K562 (cell line): ENCODE data around the gene ANAPC5. TPM values are rescaled to one million over a fixed set of nuclear protein-coding genes. Genes with fewer than 3 reads are reported as not detected.
A peak's percentile ranks its signal among the peaks of the same experiment; 100 is the strongest.

Experiments
- ATF3 ChIP-seq, 2 experiments: fragments of 450-650 bp in 1 of 2; sonication (generic) in 1 of 2; formaldehyde crosslinking in 1 of 2; IDR thresholded peaks in 1 of 2; conservative IDR thresholded peaks in 1 of 2; 2 replicates each; pipeline versions ENCODE4 v1.6.1 to v1.8.1; 2016 to 2023; ENCODE audit warnings: mild to moderate bottlenecking in 2 of 2, moderate library complexity in 2 of 2, inconsistent platforms in 1 of 2, missing genetic modification reagents in 1 of 2
- BRD4 ChIP-seq: fragments of 200-600 bp; sonication (generic); IDR thresholded peaks from 2 replicates; pipeline ENCODE4 v1.6.1; 2017; ENCODE audit warnings: inconsistent platforms
- CTCF ChIP-seq, 3 experiments: IDR thresholded peaks in 2 of 3; conservative IDR thresholded peaks in 1 of 3; 2 replicates each; pipeline ENCODE4 v1.5.1; 2011 to 2012; ENCODE audit warnings: low read length in 3 of 3, mild to moderate bottlenecking in 3 of 3, control low read depth in 2 of 3, improper control_type of control experiment in 1 of 3, inconsistent platforms in 1 of 3, low read depth in 1 of 3, mixed read lengths in 1 of 3, moderate library complexity in 1 of 3; ENCODE audit not compliant: insufficient read depth in 2 of 3
- FOXA3 ChIP-seq, 2 experiments: fragments of 450-650 bp in 1 of 2; sonication (generic) in 1 of 2; formaldehyde crosslinking; IDR thresholded peaks in 1 of 2; conservative IDR thresholded peaks in 1 of 2; 2 replicates each; pipeline versions ENCODE4 v1.4.0 to v1.8.0; 2020 to 2022; ENCODE audit warnings: mild to moderate bottlenecking in 2 of 2, missing genetic modification reagents in 1 of 2
- HDAC8 ChIP-seq: fragments of 450-650 bp; IDR thresholded peaks from 2 replicates; pipeline ENCODE4 v1.6.1; 2016; ENCODE audit warnings: mild to moderate bottlenecking, missing genetic modification characterization, moderate library complexity, missing compliant biosample characterization
- MXI1 ChIP-seq: IDR thresholded peaks from 2 replicates; pipeline ENCODE4 v1.6.1; 2011; ENCODE audit warnings: low read depth, mild to moderate bottlenecking, improper control_type of control experiment, low read length
- MYBL2 ChIP-seq, 2 experiments: fragments of 450-650 bp in 1 of 2; sonication (generic) in 1 of 2; formaldehyde crosslinking in 1 of 2; IDR thresholded peaks; 2 replicates each; pipeline versions ENCODE4 v1.6.1 to v1.8.1; 2017 to 2022; ENCODE audit warnings: borderline replicate concordance in 1 of 2, inconsistent platforms in 1 of 2, low read depth in 1 of 2, mild to moderate bottlenecking in 1 of 2, missing genetic modification reagents in 1 of 2, moderate library complexity in 1 of 2
- MYC ChIP-seq, 2 experiments: fragments of 250-450 bp in 1 of 2; sonication (Bioruptor Pico) in 1 of 2; IDR thresholded peaks; 2 replicates each; pipeline versions ENCODE4 v1.5.1 to v1.6.1; 2012 to 2021; ENCODE audit warnings: low read depth in 2 of 2, borderline replicate concordance in 1 of 2, improper control_type of control experiment in 1 of 2, low read length in 1 of 2, mild to moderate bottlenecking in 1 of 2, moderate library complexity in 1 of 2
- PHF8 ChIP-seq: fragments of 200-600 bp; sonication (generic); IDR thresholded peaks from 2 replicates; pipeline ENCODE4 v1.6.1; 2012; ENCODE audit warnings: mixed run types, mild to moderate bottlenecking, inconsistent platforms, low read length, moderate library complexity, borderline replicate concordance
- SAP30 ChIP-seq: fragments of 200-600 bp; sonication (generic); IDR thresholded peaks from 2 replicates; pipeline ENCODE4 v1.6.1; 2012; ENCODE audit warnings: borderline replicate concordance, low read depth, mild to moderate bottlenecking, moderate library complexity, low read length, control low read depth, inconsistent platforms; ENCODE audit not compliant: insufficient read depth, poor library complexity, severe bottlenecking
- SP2 ChIP-seq: IDR thresholded peaks from 2 replicates; pipeline ENCODE4 v1.6.1; 2011; ENCODE audit warnings: mild to moderate bottlenecking, low read depth, low read length, moderate library complexity; ENCODE audit not compliant: poor library complexity, severe bottlenecking; ENCODE audit errors: extremely low read depth
- SREBF2 ChIP-seq: sonication (generic); formaldehyde crosslinking; IDR thresholded peaks from 2 replicates; pipeline ENCODE4 v1.4.0; 2020; ENCODE audit warnings: mild to moderate bottlenecking, missing genetic modification reagents
- TGIF2 ChIP-seq: sonication (generic); formaldehyde crosslinking; IDR thresholded peaks from 2 replicates; pipeline ENCODE4 v1.8.1; 2022; ENCODE audit warnings: mild to moderate bottlenecking, missing genetic modification reagents, moderate library complexity
- UBTF ChIP-seq, 2 experiments: IDR thresholded peaks; 2 replicates each; pipeline ENCODE4 v1.6.1; 2012; ENCODE audit warnings: improper control_type of control experiment in 2 of 2, low read depth in 2 of 2, low read length in 2 of 2, borderline replicate concordance in 1 of 2
- ZNF12 ChIP-seq: sonication (generic); formaldehyde crosslinking; IDR thresholded peaks from 2 replicates; pipeline ENCODE4 v1.4.0; 2020; ENCODE audit warnings: mild to moderate bottlenecking, missing genetic modification reagents
- ZNF785 ChIP-seq: fragments of 250-450 bp; sonication (Bioruptor Pico); IDR thresholded peaks from 2 replicates; pipeline ENCODE4 v1.4.0; 2020; ENCODE audit warnings: mild to moderate bottlenecking
- polyA plus RNA-seq, 8 experiments: library from polyadenylated mRNA; depleted of rRNA in 4 of 8; stranded (reverse) in 5 of 8; unstranded in 3 of 8; fragments of >200 nt; fragmentation: Nextera tagmentation in 2 of 8; fragmentation: Illumina TruSeq in 1 of 8; extraction: Ambion mirVana in 2 of 8; extraction: Trizol in 1 of 8; gene quantifications; 2 replicates each; pipeline versions ENCODE4 v1.2.1 to v1.2.3, GENCODE V29; 2011 to 2014; ENCODE audit warnings: inconsistent platforms in 1 of 8, missing spikeins in 1 of 8
- total RNA-seq, 7 experiments: library from RNA; depleted of rRNA in 6 of 7; stranded (reverse); fragments of >200 nt in 6 of 7; fragmentation: Illumina TruSeq in 2 of 7; extraction: Trizol in 2 of 7; gene quantifications; 2 replicates each; pipeline versions ENCODE4 v1.2.1 to v1.2.3, GENCODE V29; 2011 to 2021; ENCODE audit warnings: low replicate concordance in 1 of 7
- TF ChIP-seq, protein P1 (sequence below): fragments of 250-450 bp; sonication (Bioruptor Pico); IDR thresholded peaks from 2 replicates; pipeline ENCODE4 v1.8.0; 2021; ENCODE audit warnings: borderline replicate concordance, mild to moderate bottlenecking, moderate library complexity; ENCODE audit not compliant: poor library complexity, severe bottlenecking

The ANAPC5 gene
- total and polyA plus RNA-seq, 9 of the 15 experiments (the other 6 are each of a cell fraction or from before 2014, with no cell fraction given): 136 to 315 (median 197) TPM

DNA sequence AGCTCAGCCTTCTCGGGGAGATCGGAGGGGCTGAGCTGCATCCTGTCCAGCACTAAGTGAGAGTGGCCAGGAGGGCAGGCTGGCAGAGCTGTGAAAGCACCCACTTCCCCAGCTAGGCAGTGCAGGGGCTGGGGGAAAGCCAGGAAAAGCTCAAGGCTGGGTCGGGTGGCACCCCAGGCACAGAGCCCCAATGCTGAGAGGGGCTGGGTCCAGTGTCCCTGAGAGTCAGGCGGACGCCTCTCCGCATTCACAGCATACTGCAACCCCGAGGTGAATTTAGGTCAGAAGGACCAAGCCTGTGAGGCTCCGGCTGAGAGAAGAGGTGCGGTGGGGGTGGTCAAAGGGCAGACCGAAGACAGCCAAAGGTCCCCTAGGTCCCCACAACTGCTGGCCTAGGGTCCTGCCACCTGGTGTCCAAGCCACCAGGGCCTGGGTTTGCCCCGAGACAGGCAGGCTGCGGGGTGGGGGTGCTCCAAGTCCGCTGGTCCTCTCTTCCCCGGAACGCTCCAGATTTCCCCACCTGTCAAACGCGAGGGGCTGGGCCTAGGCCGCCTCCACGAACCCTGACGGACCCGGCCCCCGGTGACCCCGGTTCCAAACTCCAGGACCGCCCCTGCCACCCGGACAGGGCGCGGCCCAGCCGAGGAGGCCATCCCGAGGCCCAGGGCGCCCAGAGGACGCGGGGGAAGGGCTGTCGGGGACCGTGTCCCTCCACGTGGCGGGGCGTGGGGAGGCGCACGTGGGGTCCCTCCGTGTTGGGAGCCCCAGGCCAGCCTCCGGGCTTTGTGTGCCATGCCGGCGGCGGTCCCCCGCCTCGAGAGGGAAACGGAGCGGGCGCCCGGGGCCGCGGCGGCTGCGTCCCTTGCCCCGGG is 56.2 kb downstream of the ANAPC5 start (continued):
- 0 out of 4 replicates have a peak, but pooled peaks of 1 of the 2 experiments have one; percentile 14 for TF ChIP-seq UBTF (IDR thresholded peaks at IDR 0.05; ENCODE audit: borderline replicate concordance in 1 of 2, low read depth in 2 of 2, low read length in 2 of 2)
- TF ChIP-seq TGIF2: 0 out of 2 replicates have a peak, but pooled peaks have one; percentile 90
- peak in 1 of 2 experiments; percentile 54; a peak in 1 of 4 replicates for TF ChIP-seq FOXA3 (CRISPR knock-in tag; conservative IDR thresholded peaks at IDR 0.05 in 1 of 2, IDR thresholded peaks at IDR 0.05 in 1 of 2)
- peak; percentile 78 for TF ChIP-seq ZNF12 (CRISPR knock-in tag)
- TF ChIP-seq HDAC8 (tag): no peak
- peak; percentile 95 for TF ChIP-seq MYC (IDR thresholded peaks at IDR 0.05; ENCODE audit: low read depth, low read length)
- peak; percentile 68; the same call in 1 of the 2 replicates for TF ChIP-seq MYC (CRISPR knock-in tag; IDR thresholded peaks at IDR 0.05; ENCODE audit: borderline replicate concordance, low read depth)
- TF ChIP-seq SP2: no peak
- TF ChIP-seq, protein P1, sequence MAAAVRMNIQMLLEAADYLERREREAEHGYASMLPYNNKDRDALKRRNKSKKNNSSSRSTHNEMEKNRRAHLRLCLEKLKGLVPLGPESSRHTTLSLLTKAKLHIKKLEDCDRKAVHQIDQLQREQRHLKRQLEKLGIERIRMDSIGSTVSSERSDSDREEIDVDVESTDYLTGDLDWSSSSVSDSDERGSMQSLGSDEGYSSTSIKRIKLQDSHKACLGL (CRISPR knock-in tag): peak; percentile 83
- no peak for TF ChIP-seq BRD4
- no peak for TF ChIP-seq ATF3 (IDR thresholded peaks at IDR 0.05)
- TF ChIP-seq ATF3 (CRISPR knock-in tag; conservative IDR thresholded peaks at IDR 0.05): no peak
- peak; percentile 89 for TF ChIP-seq MXI1
- TF ChIP-seq PHF8: peak; percentile 76; the same call in 1 of the 2 replicates
- 0 out of 2 replicates have a peak, but pooled peaks have one; percentile 70 for TF ChIP-seq SREBF2
- TF ChIP-seq ZNF785: no peak
- peak; percentile 86 for TF ChIP-seq SAP30
- TF ChIP-seq MYBL2 (IDR thresholded peaks at IDR 0.05; ENCODE audit: low read depth): no peak
- TF ChIP-seq MYBL2 (CRISPR knock-in tag; IDR thresholded peaks at IDR 0.05; ENCODE audit: borderline replicate concordance): no peak
- TF ChIP-seq CTCF (IDR thresholded peaks at IDR 0.05 in 2 of 3, conservative IDR thresholded peaks at IDR 0.05 in 1 of 3; ENCODE audit: insufficient read depth in 2 of 3, low read depth in 1 of 3, low read length in 3 of 3): peak in 1 of 3 experiments; percentile 3; a peak in 1 of 6 replicates
